Loucy (cell line): ENCODE data around the gene INSC.

ENCODE experiments used
- H2AFZ ChIP-seq: fragments of 200-600 bp; sonication (generic); 2 replicates; pipeline ENCODE4 v1.6.0; 2016; ENCODE audit warnings: antibody characterized with exemption, mild to moderate bottlenecking, low read length, moderate library complexity
- H3F3A ChIP-seq: fragments of 200-600 bp; 2 replicates; pipeline ENCODE4 v1.6.0; 2016; ENCODE audit warnings: antibody characterized with exemption, low read depth, mild to moderate bottlenecking
- H3K27me3 ChIP-seq: fragments of 200-600 bp; sonication (generic); 2 replicates; pipeline ENCODE4 v1.6.1; 2014; ENCODE audit warnings: low read length, mild to moderate bottlenecking; ENCODE audit not compliant: insufficient read depth, poor library complexity, severe bottlenecking
- H3K36me3 ChIP-seq: fragments of 200-600 bp; sonication (generic); 2 replicates; pipeline ENCODE4 v1.6.1; 2016; ENCODE audit warnings: low read length; ENCODE audit not compliant: insufficient read depth
- H3K4me1 ChIP-seq: fragments of 200-600 bp; sonication (generic); 2 replicates; pipeline ENCODE4 v1.5.1; 2014; ENCODE audit warnings: low read length, mild to moderate bottlenecking; ENCODE audit not compliant: insufficient read depth, poor library complexity, severe bottlenecking
- H3K4me2 ChIP-seq: fragments of 200-600 bp; sonication (generic); 2 replicates; pipeline ENCODE4 v1.6.0; 2014; ENCODE audit warnings: antibody characterized with exemption, low read length, low read depth, mild to moderate bottlenecking; ENCODE audit not compliant: poor library complexity, severe bottlenecking
- H3K4me3 ChIP-seq: fragments of 200-600 bp; sonication (generic); 2 replicates; pipeline ENCODE4 v1.5.1; 2014; ENCODE audit warnings: low read length, mild to moderate bottlenecking, mixed read lengths; ENCODE audit not compliant: poor library complexity, severe bottlenecking
- H3K79me2 ChIP-seq: fragments of 200-600 bp; sonication (generic); 2 replicates; pipeline ENCODE4 v1.6.1; 2014; ENCODE audit warnings: low read length; ENCODE audit not compliant: insufficient read depth
- H3K9ac ChIP-seq: fragments of 200-600 bp; sonication (generic); 2 replicates; pipeline ENCODE4 v1.6.0; 2014; ENCODE audit warnings: mild to moderate bottlenecking, low read depth, low read length, moderate library complexity; ENCODE audit not compliant: poor library complexity, severe bottlenecking
- H3K9me2 ChIP-seq: fragments of 200-600 bp; sonication (generic); replicated peaks from 2 replicates; pipeline ENCODE4 v1.6.1; 2016; ENCODE audit warnings: low read depth, low read length, mixed read lengths
- H3K9me3 ChIP-seq: fragments of 200-600 bp; sonication (generic); 2 replicates; pipeline ENCODE4 v1.6.1; 2014; ENCODE audit warnings: mild to moderate bottlenecking, antibody characterized with exemption, low read length, low read depth; ENCODE audit not compliant: insufficient read depth
- H4K20me1 ChIP-seq: fragments of 200-600 bp; sonication (generic); 2 replicates; pipeline ENCODE4 v1.6.0; 2014; ENCODE audit warnings: antibody characterized with exemption, low read length, mild to moderate bottlenecking; ENCODE audit not compliant: insufficient read depth, poor library complexity, severe bottlenecking
- CTCF ChIP-seq: fragments of 200-600 bp; sonication (generic); conservative IDR thresholded peaks from 2 replicates; pipeline ENCODE4 v1.5.1; 2014; ENCODE audit warnings: mild to moderate bottlenecking, antibody characterized with exemption, low read length
- EZH2phosphoT487 ChIP-seq: fragments of 200-600 bp; IDR thresholded peaks from 2 replicates; pipeline ENCODE4 v1.6.1; 2018; ENCODE audit warnings: antibody characterized with exemption, mild to moderate bottlenecking, moderate library complexity, borderline replicate concordance

Gene INSC

GRCh38 chr11:15093432-15093831 is 21.3 kb upstream of the INSC start:
- H3F3A ChIP-seq = no peaks in the 10 kb centered on the region
- no peaks in the 10 kb centered on the region for H3K27me3 ChIP-seq

GRCh38 chr11:15095736-15096228 is 18.9 kb upstream of the INSC start:
- no peak overlapping the region for H2AFZ ChIP-seq
- no peaks in the 10 kb centered on the region for H3K9me3 ChIP-seq
- H3F3A ChIP-seq = no peaks in the 10 kb centered on the region
- H3K36me3 ChIP-seq = no peaks in the 10 kb centered on the region
- no peaks in the 10 kb centered on the region for H3K9me2 ChIP-seq
- no peak overlapping the region for H3K4me3 ChIP-seq
- H3K9ac ChIP-seq = no peak overlapping the region
- H3K27me3 ChIP-seq = no peaks in the 10 kb centered on the region
- H4K20me1 ChIP-seq = no peaks in the 10 kb centered on the region
- TF ChIP-seq CTCF = no peak
- TF ChIP-seq EZH2phosphoT487 = no peak
- no peaks in the 10 kb centered on the region for H3K79me2 ChIP-seq
- no peak overlapping the region for H3K4me2 ChIP-seq
- H3K4me1 ChIP-seq = no peaks in the 10 kb centered on the region

More at GRCh38 chr11:15093432-15093831, 21.3 kb upstream of the INSC start:
- H3K4me1 ChIP-seq = no peaks in the 10 kb centered on the region
- H3K79me2 ChIP-seq = no peaks in the 10 kb centered on the region
- no peak overlapping the region for H2AFZ ChIP-seq
- no peak overlapping the region for H3K9ac ChIP-seq
- H3K4me2 ChIP-seq = no peak overlapping the region
- H3K9me3 ChIP-seq = no peaks in the 10 kb centered on the region
- H3K4me3 ChIP-seq = no peak overlapping the region
- H4K20me1 ChIP-seq = no peaks in the 10 kb centered on the region
- TF ChIP-seq CTCF (no peak), EZH2phosphoT487 (no peak)
- no peaks in the 10 kb centered on the region for H3K9me2 ChIP-seq
- H3K36me3 ChIP-seq = no peaks in the 10 kb centered on the region

- Histone ChIP-seq H3K36me3 (no peaks in the 10 kb centered on the region), H3K4me3 (no peak overlapping the region), H4K20me1 (no peaks in the 10 kb centered on the region), H3K9me3 (no peaks in the 10 kb centered on the region), H3K79me2 (no peaks in the 10 kb centered on the region), H3F3A (no peaks in the 10 kb centered on the region), H3K4me1 (no peaks in the 10 kb centered on the region), H2AFZ (no peak overlapping the region), H3K9me2 (no peaks in the 10 kb centered on the region), H3K9ac (no peak overlapping the region), H3K27me3 (no peaks in the 10 kb centered on the region), H3K4me2 (no peak overlapping the region)
- no peak for TF ChIP-seq EZH2phosphoT487
- no peak for TF ChIP-seq CTCF
Observed at GRCh38 chr11:15097411-15097810, 17.3 kb upstream of the INSC start.
